Subcutaneous abdominal adipose tissue (tissue), 5 donors: ENCODE data around the gene PPP1R27.

ENCODE experiments used
- H3K27ac ChIP-seq: one replicate; pipeline ENCODE4 v1.7.0; 2013; ENCODE audit warnings: low read depth, mild to moderate bottlenecking, inconsistent platforms, low read length, moderate library complexity
- H3K27me3 ChIP-seq, 5 donors: one replicate each; pipeline ENCODE4 v1.7.0; 2013; ENCODE audit warnings: low read length in 5 of 5, inconsistent platforms in 1 of 5; ENCODE audit not compliant: control insufficient read depth in 5 of 5, insufficient read depth in 4 of 5
- H3K36me3 ChIP-seq, 5 donors: one replicate each; pipeline ENCODE4 v1.7.0; 2013; ENCODE audit warnings: low read length in 5 of 5; ENCODE audit not compliant: control insufficient read depth in 5 of 5, insufficient read depth in 5 of 5
- H3K4me1 ChIP-seq, 5 donors: one replicate each; pipeline ENCODE4 v1.7.0; 2013; ENCODE audit warnings: low read length in 5 of 5, mild to moderate bottlenecking in 3 of 5, moderate library complexity in 1 of 5; ENCODE audit not compliant: control insufficient read depth in 5 of 5, insufficient read depth in 5 of 5
- H3K4me3 ChIP-seq, 5 donors: one replicate each; pipeline ENCODE4 v1.7.0; 2013; ENCODE audit warnings: low read length in 5 of 5, low read depth in 1 of 5
- H3K9ac ChIP-seq, 5 donors: one replicate each; pipeline ENCODE4 v1.7.0; 2013; ENCODE audit warnings: low read length in 5 of 5, mild to moderate bottlenecking in 4 of 5, moderate library complexity in 3 of 5
- H3K9me3 ChIP-seq, 5 donors: one replicate each; pipeline ENCODE4 v1.7.0; 2013; ENCODE audit warnings: low read length in 5 of 5; ENCODE audit not compliant: control insufficient read depth in 5 of 5
- donor health status: healthy.
- donor health status: healthy.
- donor health status: healthy.
- donor health status: healthy.
- donor health status: healthy.

The PPP1R27 gene

GRCh38 chr17:81792675-81793615 lies 41.9 kb downstream of the PPP1R27 start:
- Histone ChIP-seq H3K36me3 (no peaks in the 10 kb centered on the region), H3K27me3 (peaks cover 3 to 17% (median 9%) of the 10 kb centered on the region in 5 donors), H3K4me1 (peaks cover 0 to 10% (median 7%) of the 10 kb centered on the region in 5 donors), H3K4me3 (no peak overlapping the region), H3K9ac (no peak overlapping the region), H3K9me3 (no peaks in the 10 kb centered on the region), H3K27ac (no peak overlapping the region)
